ENCODE measurements around the gene VSIG4. TPM values are rescaled to one million over a fixed set of nuclear protein-coding genes. Genes with fewer than 3 reads are reported as not detected.

VSIG4 gene
- total RNA-seq, 4 donors from 2014 or later = 19.6 to 40.8 (median 31.8) TPM

DNA sequence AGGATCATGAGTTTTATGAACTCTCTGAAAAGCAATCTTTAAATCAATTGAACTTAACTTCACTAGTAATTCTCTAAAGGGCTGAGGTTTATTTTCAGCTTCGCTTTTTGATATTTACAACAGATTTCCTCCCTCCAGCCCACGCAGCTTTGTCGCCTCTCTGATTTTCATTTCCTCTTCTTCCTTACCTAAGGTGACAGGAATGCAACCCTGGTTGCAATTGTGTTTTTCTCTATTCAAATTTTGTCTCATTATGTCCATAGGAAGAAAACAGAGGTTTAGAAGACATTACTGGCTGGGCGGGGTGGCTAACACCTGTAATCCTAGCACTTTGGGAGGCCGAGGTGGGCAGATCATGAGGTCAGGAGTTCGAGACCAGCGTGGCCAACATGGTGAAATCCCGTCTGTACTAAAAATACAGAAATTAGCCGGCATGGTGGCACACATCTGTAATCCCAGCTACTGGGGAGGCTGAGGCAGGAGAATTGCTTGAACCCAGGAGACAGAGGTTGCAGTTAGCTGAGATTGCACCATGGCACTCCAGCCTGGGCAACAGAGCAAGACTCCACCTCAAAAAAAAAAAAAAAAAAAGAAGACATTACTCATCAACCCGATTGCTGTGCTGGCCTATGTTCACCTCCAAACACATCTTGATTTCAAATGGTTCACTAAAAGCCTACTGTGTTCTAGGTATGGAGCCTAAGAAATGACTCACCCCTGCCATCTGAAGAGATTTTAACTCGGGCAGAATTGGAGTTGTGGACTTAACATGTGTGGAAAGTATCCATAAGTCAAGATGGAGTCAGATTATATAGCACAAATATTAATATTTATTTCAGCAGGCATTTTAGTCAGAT is 36.8 kb downstream of the VSIG4 start:
- 72% methylated on average over 11 of the region's 11 CpGs for WGBS, 2 donors
- intact Hi-C loops (cut with DNase I; ENCODE audit: low total_unique reads) = no loop called here
- H3K4me3 ChIP-seq (ENCODE audit: low read depth, poor library complexity, severe bottlenecking) = no peak overlapping the region
- DNase-seq (ENCODE audit: low spot score in 2 of 2) = no peak
- TF ChIP-seq, protein P1, sequence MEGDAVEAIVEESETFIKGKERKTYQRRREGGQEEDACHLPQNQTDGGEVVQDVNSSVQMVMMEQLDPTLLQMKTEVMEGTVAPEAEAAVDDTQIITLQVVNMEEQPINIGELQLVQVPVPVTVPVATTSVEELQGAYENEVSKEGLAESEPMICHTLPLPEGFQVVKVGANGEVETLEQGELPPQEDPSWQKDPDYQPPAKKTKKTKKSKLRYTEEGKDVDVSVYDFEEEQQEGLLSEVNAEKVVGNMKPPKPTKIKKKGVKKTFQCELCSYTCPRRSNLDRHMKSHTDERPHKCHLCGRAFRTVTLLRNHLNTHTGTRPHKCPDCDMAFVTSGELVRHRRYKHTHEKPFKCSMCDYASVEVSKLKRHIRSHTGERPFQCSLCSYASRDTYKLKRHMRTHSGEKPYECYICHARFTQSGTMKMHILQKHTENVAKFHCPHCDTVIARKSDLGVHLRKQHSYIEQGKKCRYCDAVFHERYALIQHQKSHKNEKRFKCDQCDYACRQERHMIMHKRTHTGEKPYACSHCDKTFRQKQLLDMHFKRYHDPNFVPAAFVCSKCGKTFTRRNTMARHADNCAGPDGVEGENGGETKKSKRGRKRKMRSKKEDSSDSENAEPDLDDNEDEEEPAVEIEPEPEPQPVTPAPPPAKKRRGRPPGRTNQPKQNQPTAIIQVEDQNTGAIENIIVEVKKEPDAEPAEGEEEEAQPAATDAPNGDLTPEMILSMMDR (IDR thresholded peaks at IDR 0.05) = no peak
- TF ChIP-seq POLR2A (IDR thresholded peaks at IDR 0.05) = no peak

DNA sequence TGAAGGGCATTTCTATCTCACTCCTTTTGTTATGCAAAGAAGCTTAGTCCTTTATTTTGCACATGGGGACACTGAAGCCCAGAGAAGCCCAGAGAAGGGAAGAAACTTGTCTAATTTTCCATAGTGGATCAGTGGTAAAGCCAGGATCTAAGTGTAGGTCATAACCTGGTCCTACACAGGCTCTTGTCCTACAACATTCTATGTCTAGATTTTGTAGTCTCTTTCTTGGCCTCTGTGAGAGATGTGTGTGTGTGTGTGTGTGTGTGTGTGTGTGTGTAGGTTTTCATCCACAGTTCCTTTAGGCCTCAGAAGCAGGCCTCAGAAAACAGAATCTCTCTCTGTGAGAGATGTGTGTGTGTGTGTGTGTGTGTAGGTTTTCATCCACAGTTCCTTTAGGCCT is 38.3 kb downstream of the VSIG4 start:
- H3K4me3 ChIP-seq (ENCODE audit: low read depth, poor library complexity, severe bottlenecking) = no peak overlapping the region
- intact Hi-C loops (cut with DNase I; ENCODE audit: low total_unique reads) = no loop called here
- TF ChIP-seq, protein P1 (IDR thresholded peaks at IDR 0.05) = no peak
- TF ChIP-seq POLR2A (IDR thresholded peaks at IDR 0.05) = no peak

DNA sequence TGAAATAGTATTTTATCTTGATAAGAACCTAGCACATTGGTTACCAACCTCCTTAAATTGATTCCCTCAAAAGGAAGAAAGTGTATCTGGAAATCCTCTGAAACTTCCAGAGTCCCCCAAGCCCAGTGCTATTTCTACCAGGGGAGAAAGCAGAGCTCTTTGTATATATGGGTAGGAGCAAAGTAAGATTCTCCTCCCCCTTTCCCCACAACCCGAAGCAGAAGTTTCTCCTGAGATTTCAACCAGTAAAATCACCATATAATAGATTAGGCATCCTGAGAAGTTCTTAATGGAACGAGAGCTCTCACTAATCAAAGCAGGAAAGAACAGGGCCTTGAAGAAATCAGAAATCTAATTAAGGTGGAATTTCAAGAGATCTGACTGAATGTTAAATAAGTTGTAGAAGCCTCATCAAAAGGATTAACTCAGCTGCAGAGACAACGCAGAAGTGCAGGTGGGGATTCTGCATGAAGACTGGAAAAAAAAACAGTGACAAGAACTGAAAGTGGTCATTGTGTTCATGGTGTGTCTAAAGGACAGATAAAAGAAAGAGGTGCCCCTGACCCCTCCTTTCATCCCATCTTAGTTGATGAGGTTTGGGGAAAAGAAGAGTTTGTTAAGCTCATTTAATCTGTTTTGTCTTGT is 39.1 kb downstream of the VSIG4 start:
- 55 to 62% methylated on average over 3 of the region's 3 CpGs for WGBS, 2 donors
- DNase-seq (ENCODE audit: low spot score in 2 of 2) = no peak
- TF ChIP-seq POLR2A (IDR thresholded peaks at IDR 0.05) = no peak
- TF ChIP-seq, protein P1 (IDR thresholded peaks at IDR 0.05) = no peak
- intact Hi-C loops (cut with DNase I; ENCODE audit: low total_unique reads) = no loop called here
- no peak overlapping the region for H3K4me3 ChIP-seq (ENCODE audit: low read depth, poor library complexity, severe bottlenecking)

More for the DNA sequence above, 38.3 kb downstream of the VSIG4 start:
- no peak for DNase-seq (ENCODE audit: low spot score in 2 of 2)

DNA sequence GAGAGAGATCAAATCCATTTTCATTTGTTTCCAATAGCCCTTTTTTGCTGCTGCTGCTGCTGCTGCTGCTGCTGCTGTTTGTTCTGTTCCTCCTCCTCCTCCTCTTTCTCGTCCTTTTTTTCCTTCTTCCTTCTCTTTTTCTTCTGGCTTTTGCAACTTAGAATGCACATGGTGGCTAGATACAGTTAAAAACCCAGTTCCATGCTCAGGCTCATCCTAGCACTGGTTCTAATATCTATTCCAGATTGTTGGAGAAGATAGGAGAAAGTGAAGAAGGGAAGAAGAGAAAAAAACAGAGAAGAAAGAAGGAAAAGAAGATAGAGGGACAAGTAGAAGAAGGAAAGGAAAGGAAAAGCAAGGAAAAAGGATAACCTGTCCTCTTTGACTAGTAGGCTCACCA is 39.7 kb downstream of the VSIG4 start:
- WGBS, 2 donors = 25 to 38% methylated on average over 1 of the region's 1 CpG
- no peak overlapping the region for H3K4me3 ChIP-seq (ENCODE audit: low read depth, poor library complexity, severe bottlenecking)
- intact Hi-C loops (cut with DNase I; ENCODE audit: low total_unique reads) = no loop called here
- TF ChIP-seq, protein P1 (IDR thresholded peaks at IDR 0.05) = no peak
- DNase-seq (ENCODE audit: low spot score in 2 of 2) = no peak

DNA sequence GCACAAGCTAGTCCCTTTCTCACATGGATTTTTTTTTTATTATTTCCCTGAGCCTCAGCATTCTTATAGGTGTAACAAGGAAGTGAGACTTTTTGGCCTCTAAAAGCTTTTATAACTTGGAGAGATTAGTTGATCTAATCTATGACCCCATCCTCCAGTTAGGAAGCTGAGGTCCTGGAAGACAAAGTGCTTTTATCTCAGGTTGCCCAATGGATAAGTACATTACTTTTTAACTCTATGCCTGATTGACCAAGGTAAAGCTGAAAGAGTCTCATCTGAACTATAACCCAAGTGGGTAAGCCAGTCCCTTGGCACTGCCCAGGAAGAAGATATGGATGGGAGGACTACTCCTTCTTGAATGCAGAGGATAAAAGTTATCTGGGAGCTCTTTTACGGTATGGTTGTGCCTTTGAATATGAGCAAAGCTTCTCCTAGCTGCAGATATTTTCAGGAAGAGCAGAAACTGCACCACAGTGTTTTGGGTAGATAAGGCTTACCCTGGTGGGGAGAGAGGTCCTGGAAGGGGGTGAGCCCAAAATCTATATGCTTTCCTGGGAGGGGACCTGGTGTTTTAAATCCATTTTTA is 40.2 kb downstream of the VSIG4 start:
- WGBS, 2 donors = 63 to 64% methylated on average over 1 of the region's 1 CpG
- intact Hi-C loops (cut with DNase I; ENCODE audit: low total_unique reads) = no loop called here
- no peak for TF ChIP-seq POLR2A (IDR thresholded peaks at IDR 0.05)
- TF ChIP-seq, protein P1 (IDR thresholded peaks at IDR 0.05) = no peak
- DNase-seq (ENCODE audit: low spot score in 2 of 2) = no peak
- H3K4me3 ChIP-seq (ENCODE audit: low read depth, poor library complexity, severe bottlenecking) = no peak overlapping the region
